Measurements from ENCODE around the gene CARM1. TPM values are rescaled to one million over a fixed set of nuclear protein-coding genes. Genes with fewer than 3 reads are reported as not detected.

The CARM1 gene
- total and polyA plus RNA-seq, 3 experiments from 2014 or later = 0.51 to 71.3 (median 69.2) TPM

- no peak overlapping the region for H3K27ac ChIP-seq (ENCODE audit: low read depth, low read length)
- POLR2A ChIA-PET = no interaction called here
- DNase-seq = no peak
- H3K9me3 ChIP-seq (ENCODE audit: low read length) = no peaks in the 10 kb centered on the region
- Mint-ChIP-seq H3K4me1 (no peaks in the 10 kb centered on the region), H3K27me3 (no peaks in the 10 kb centered on the region), H3K36me3 (peaks cover 0 to 67% (median 6%) of the 10 kb centered on the region in 3 donors), H3K27ac (peak overlapping the region in 2 of 8 donors; percentile 52 to 91), H3K9me3 (no peaks in the 10 kb centered on the region), H3K4me3 (no peak overlapping the region)
- H3K36me3 ChIP-seq (ENCODE audit: insufficient read depth, low read length) = no peaks in the 10 kb centered on the region
- no peaks in the 10 kb centered on the region for H3K4me1 ChIP-seq (ENCODE audit: insufficient read depth, low read length)
- H3K4me3 ChIP-seq (ENCODE audit: low read length) = no peak overlapping the region
- no peaks in the 10 kb centered on the region for H3K27me3 ChIP-seq (ENCODE audit: insufficient read depth, low read length, poor library complexity, severe bottlenecking)
- CTCF ChIA-PET = no interaction called here
Observed at GRCh38 chr19:10919352-10920287, 48.3 kb downstream of the CARM1 start.

- no peak for DNase-seq
- H3K27me3 Mint-ChIP-seq = no peaks in the 10 kb centered on the region
- H3K36me3 Mint-ChIP-seq = peaks cover 0 to 66% (median 6%) of the 10 kb centered on the region in 3 donors
- Histone ChIP-seq H3K27ac (ENCODE audit: low read depth, low read length) (no peak overlapping the region), H3K4me1 (ENCODE audit: insufficient read depth, low read length) (no peaks in the 10 kb centered on the region), H3K9me3 (ENCODE audit: low read length) (no peaks in the 10 kb centered on the region), H3K36me3 (ENCODE audit: insufficient read depth, low read length) (no peaks in the 10 kb centered on the region), H3K27me3 (ENCODE audit: insufficient read depth, low read length, poor library complexity, severe bottlenecking) (no peaks in the 10 kb centered on the region), H3K4me3 (ENCODE audit: low read length) (no peak overlapping the region)
- no peaks in the 10 kb centered on the region for H3K4me1 Mint-ChIP-seq
- H3K9me3 Mint-ChIP-seq = no peaks in the 10 kb centered on the region
- no peak overlapping the region for H3K4me3 Mint-ChIP-seq
- H3K27ac Mint-ChIP-seq = peak overlapping the region in 1 of 8 donors; percentile 52
- POLR2A ChIA-PET = no interaction called here
- CTCF ChIA-PET = no interaction called here
Observed at GRCh38 chr19:10920288-10920655, 48.9 kb downstream of the CARM1 start.

DNA sequence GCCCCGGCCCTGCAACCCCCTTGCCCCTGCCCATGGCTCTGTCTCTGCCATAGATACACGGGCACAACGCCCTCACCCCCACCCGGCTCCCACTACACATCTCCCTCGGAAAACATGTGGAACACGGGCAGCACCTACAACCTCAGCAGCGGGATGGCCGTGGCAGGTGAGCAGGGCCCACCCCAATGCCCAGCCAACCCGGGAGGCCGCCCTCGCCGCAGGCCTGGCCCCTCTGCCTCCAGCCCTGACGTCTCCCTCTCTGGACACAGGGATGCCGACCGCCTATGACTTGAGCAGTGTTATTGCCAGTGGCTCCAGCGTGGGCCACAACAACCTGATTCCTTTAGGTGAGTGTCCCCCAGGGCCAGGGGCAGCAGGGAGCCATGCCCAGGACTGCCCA, 49.4 kb downstream of the CARM1 start:
- H3K27me3 ChIP-seq (ENCODE audit: insufficient read depth, low read length, poor library complexity, severe bottlenecking) = no peaks in the 10 kb centered on the region
- no peaks in the 10 kb centered on the region for H3K4me1 ChIP-seq (ENCODE audit: insufficient read depth, low read length)
- peaks cover 0 to 67% (median 6%) of the 10 kb centered on the region in 3 donors for H3K36me3 Mint-ChIP-seq
- CTCF ChIA-PET = no interaction called here
- no peaks in the 10 kb centered on the region for H3K9me3 ChIP-seq (ENCODE audit: low read length)
- no peak overlapping the region for H3K4me3 Mint-ChIP-seq
- POLR2A ChIA-PET = no interaction called here
- H3K4me1 Mint-ChIP-seq = no peaks in the 10 kb centered on the region
- DNase-seq = no peak
- no peak overlapping the region for H3K27ac ChIP-seq (ENCODE audit: low read depth, low read length)
- peak overlapping the region in 1 of 8 donors; percentile 21 for H3K27ac Mint-ChIP-seq
- no peak overlapping the region for H3K4me3 ChIP-seq (ENCODE audit: low read length)
- H3K9me3 Mint-ChIP-seq = no peaks in the 10 kb centered on the region
- H3K27me3 Mint-ChIP-seq = no peaks in the 10 kb centered on the region
- no peaks in the 10 kb centered on the region for H3K36me3 ChIP-seq (ENCODE audit: insufficient read depth, low read length)

DNA sequence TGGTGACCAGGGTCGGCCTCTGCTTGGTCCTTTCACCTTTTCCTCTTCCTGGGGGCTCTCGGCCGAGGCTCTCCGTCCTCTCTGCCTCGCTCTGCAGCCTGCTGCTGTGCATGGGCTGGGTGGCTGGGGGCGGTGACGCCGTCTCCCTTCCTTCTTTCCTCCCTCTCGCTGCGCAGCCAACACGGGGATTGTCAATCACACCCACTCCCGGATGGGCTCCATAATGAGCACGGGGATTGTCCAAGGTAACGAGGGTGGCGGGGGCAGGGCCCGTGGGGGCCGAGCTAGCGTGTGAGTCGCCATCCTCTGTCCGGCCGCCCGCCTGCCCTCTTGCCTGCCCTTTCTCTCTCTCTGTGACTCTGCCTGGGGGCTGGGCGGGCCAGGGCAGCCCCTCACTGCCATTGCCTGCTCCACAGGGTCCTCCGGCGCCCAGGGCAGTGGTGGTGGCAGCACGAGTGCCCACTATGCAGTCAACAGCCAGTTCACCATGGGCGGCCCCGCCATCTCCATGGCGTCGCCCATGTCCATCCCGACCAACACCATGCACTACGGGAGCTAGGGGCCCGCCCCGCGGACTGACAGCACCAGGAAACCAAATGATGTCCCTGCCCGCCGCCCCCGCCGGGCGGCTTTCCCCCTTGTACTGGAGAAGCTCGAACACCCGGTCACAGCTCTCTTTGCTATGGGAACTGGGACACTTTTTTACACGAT, 50.0 kb downstream of the CARM1 start:
- Mint-ChIP-seq H3K27me3 (no peaks in the 10 kb centered on the region), H3K27ac (no peak overlapping the region), H3K4me1 (no peaks in the 10 kb centered on the region), H3K9me3 (no peaks in the 10 kb centered on the region), H3K4me3 (no peak overlapping the region), H3K36me3 (peaks cover 0 to 64% (median 6%) of the 10 kb centered on the region in 3 donors)
- Histone ChIP-seq H3K4me1 (ENCODE audit: insufficient read depth, low read length) (no peaks in the 10 kb centered on the region), H3K27me3 (ENCODE audit: insufficient read depth, low read length, poor library complexity, severe bottlenecking) (no peaks in the 10 kb centered on the region), H3K36me3 (ENCODE audit: insufficient read depth, low read length) (no peaks in the 10 kb centered on the region), H3K27ac (ENCODE audit: low read depth, low read length) (no peak overlapping the region), H3K9me3 (ENCODE audit: low read length) (no peaks in the 10 kb centered on the region), H3K4me3 (ENCODE audit: low read length) (no peak overlapping the region)
- CTCF ChIA-PET = no interaction called here
- POLR2A ChIA-PET = no interaction called here
- DNase-seq = no peak

GRCh38 chr19:10921910-10922637, 50.7 kb downstream of the CARM1 start:
- no peaks in the 10 kb centered on the region for H3K36me3 ChIP-seq (ENCODE audit: insufficient read depth, low read length)
- Mint-ChIP-seq H3K9me3 (no peaks in the 10 kb centered on the region), H3K27ac (peak overlapping the region in 1 of 8 donors; percentile 88), H3K36me3 (peaks cover 0 to 62% (median 6%) of the 10 kb centered on the region in 3 donors), H3K4me1 (peaks cover 0 to under 1% (median under 1%) of the 10 kb centered on the region in 3 donors), H3K4me3 (no peak overlapping the region), H3K27me3 (peaks cover 0 to 1% of the 10 kb centered on the region in 2 donors)
- H3K9me3 ChIP-seq (ENCODE audit: low read length) = no peaks in the 10 kb centered on the region
- no peaks in the 10 kb centered on the region for H3K27me3 ChIP-seq (ENCODE audit: insufficient read depth, low read length, poor library complexity, severe bottlenecking)
- H3K27ac ChIP-seq (ENCODE audit: low read depth, low read length) = no peak overlapping the region
- POLR2A ChIA-PET = interaction anchor here (0.5 kb wide), 1 partner anchor 675 kb away, joined by 4 read pairs; no protein-coding TSS in a partner anchor
- H3K4me3 ChIP-seq (ENCODE audit: low read length) = no peak overlapping the region
- no peak for DNase-seq
- no peaks in the 10 kb centered on the region for H3K4me1 ChIP-seq (ENCODE audit: insufficient read depth, low read length)
- CTCF ChIA-PET = no interaction called here

- Histone ChIP-seq H3K27me3 (ENCODE audit: insufficient read depth, low read length, poor library complexity, severe bottlenecking) (no peaks in the 10 kb centered on the region), H3K9me3 (ENCODE audit: low read length) (no peaks in the 10 kb centered on the region), H3K4me3 (ENCODE audit: low read length) (no peak overlapping the region), H3K4me1 (ENCODE audit: insufficient read depth, low read length) (peaks cover 3% of the 10 kb centered on the region), H3K36me3 (ENCODE audit: insufficient read depth, low read length) (no peaks in the 10 kb centered on the region), H3K27ac (ENCODE audit: low read depth, low read length) (no peak overlapping the region)
- CTCF ChIA-PET = no interaction called here
- POLR2A ChIA-PET = interaction anchor here (0.5 kb wide), 1 partner anchor 674 kb away, joined by 4 read pairs; no protein-coding TSS in a partner anchor
- H3K4me1 Mint-ChIP-seq = peaks cover 3 to 6% (median 6%) of the 10 kb centered on the region in 3 donors
- peaks cover 0 to 1% of the 10 kb centered on the region in 2 donors for H3K27me3 Mint-ChIP-seq
- no peak overlapping the region for H3K4me3 Mint-ChIP-seq
- DNase-seq = no peak
- peaks cover 0 to 63% (median 6%) of the 10 kb centered on the region in 3 donors for H3K36me3 Mint-ChIP-seq
- no peaks in the 10 kb centered on the region for H3K9me3 Mint-ChIP-seq
- H3K27ac Mint-ChIP-seq = peak overlapping the region in 1 of 8 donors; percentile 88
Observed at GRCh38 chr19:10922638-10923014, 51.3 kb downstream of the CARM1 start.

- Histone ChIP-seq H3K27me3 (ENCODE audit: insufficient read depth, low read length, poor library complexity, severe bottlenecking) (no peaks in the 10 kb centered on the region), H3K4me3 (ENCODE audit: low read length) (no peak overlapping the region), H3K36me3 (ENCODE audit: insufficient read depth, low read length) (no peaks in the 10 kb centered on the region), H3K4me1 (ENCODE audit: insufficient read depth, low read length) (peaks cover 8% of the 10 kb centered on the region), H3K27ac (ENCODE audit: low read depth, low read length) (no peak overlapping the region), H3K9me3 (ENCODE audit: low read length) (no peaks in the 10 kb centered on the region)
- CTCF ChIA-PET = no interaction called here
- Mint-ChIP-seq H3K27ac (peak overlapping the region in 1 of 8 donors; percentile 54), H3K9me3 (no peaks in the 10 kb centered on the region), H3K36me3 (peaks cover 0 to 63% (median 6%) of the 10 kb centered on the region in 3 donors), H3K27me3 (peaks cover 0 to 1% of the 10 kb centered on the region in 2 donors), H3K4me1 (peaks cover 9 to 12% (median 11%) of the 10 kb centered on the region in 3 donors), H3K4me3 (peak overlapping the region in 1 of 7 donors; percentile 40)
- POLR2A ChIA-PET = no interaction called here
- no peak for DNase-seq
Observed at GRCh38 chr19:10923260-10924112, 52.1 kb downstream of the CARM1 start.

Data from CD8-positive, alpha-beta memory T cell (primary cell).